Stomach (tissue), 19 donors: ENCODE data around the gene FAM83B. TPM values are rescaled to one million over a fixed set of nuclear protein-coding genes. Genes with fewer than 3 reads are reported as not detected.
A peak's percentile ranks its signal among the peaks of the same experiment; 100 is the strongest.
"Not testable (repeated sequence)": the region's sequence is repeated elsewhere in the genome, so short reads cannot be mapped to it uniquely, and the experiment has no call there.

Experiments used
- DNase-seq, 2 donors: peaks; one replicate each; pipeline versions ENCODE4 v3.0.0 to v3.0.0-alpha.2; 2013 to 2019
- H3K27ac ChIP-seq, 5 donors: fragments of 200-600 bp in 4 of 5; sonication (generic) in 4 of 5; one replicate each; pipeline ENCODE4 v1.5.1; 2013 to 2019; ENCODE audit warnings: mild to moderate bottlenecking in 1 of 5, moderate library complexity in 1 of 5
- H3K27me3 ChIP-seq, 3 donors: fragments of 200-600 bp; sonication (generic); one replicate each; pipeline ENCODE4 v1.5.1; 2017 to 2019; ENCODE audit warnings: mixed run types in 1 of 3
- H3K36me3 ChIP-seq, 4 donors: fragments of 200-600 bp; sonication (generic); 1 replicate in 3 of 4; 2 replicates in 1 of 4; pipeline ENCODE4 v1.5.1; 2016 to 2019
- H3K4me1 ChIP-seq, 4 donors: fragments of 200-600 bp; sonication (generic); one replicate each; pipeline ENCODE4 v1.5.1; 2016 to 2019
- H3K4me3 ChIP-seq, 4 donors: fragments of 200-600 bp; sonication (generic) in 3 of 4; one replicate each; pipeline ENCODE4 v1.5.1; 2016 to 2019; ENCODE audit warnings: mild to moderate bottlenecking in 1 of 4
- H3K9me3 ChIP-seq, 4 donors: fragments of 200-600 bp; sonication (generic); one replicate each; pipeline ENCODE4 v1.5.1; 2016 to 2019
- CTCF ChIP-seq, 7 experiments: fragments of 450-650 bp in 4 of 7; fragments of 200-600 bp in 3 of 7; sonication (generic) in 3 of 7; IDR thresholded peaks; one replicate each; pipeline ENCODE4 v1.5.1; 2016 to 2019; ENCODE audit warnings: antibody characterized with exemption in 7 of 7, control low read depth in 2 of 7, mild to moderate bottlenecking in 1 of 7
- EP300 ChIP-seq: sonication (generic); formaldehyde crosslinking; IDR thresholded peaks from one replicate; pipeline ENCODE4 v1.6.1; 2017; ENCODE audit warnings: antibody characterized with exemption
- POLR2A ChIP-seq, 4 donors: fragments of 450-650 bp; IDR thresholded peaks; one replicate each; pipeline ENCODE4 v1.6.1; 2016; ENCODE audit warnings: antibody characterized with exemption in 4 of 4, control low read depth in 2 of 4, mild to moderate bottlenecking in 1 of 4, moderate library complexity in 1 of 4
- POLR2AphosphoS5 ChIP-seq, 3 donors: sonication (generic); formaldehyde crosslinking; IDR thresholded peaks; one replicate each; pipeline ENCODE4 v1.6.1; 2016; ENCODE audit warnings: antibody characterized with exemption in 3 of 3
- WGBS, 5 donors: extraction: QIAGEN DNeasy Blood & Tissue Kit in 3 of 5; methylation state at CpG; one replicate each; pipeline versions ENCODE4 v1.1.5 to v1.1.7; 2013 to 2018; 5-methylcytosine and 5-hydroxymethylcytosine counted together
- intact Hi-C: fragments of 100-400 bp; cut with DNase I; formaldehyde crosslinking; loops from one replicate; pipeline ENCODE4 v1.15.1; 2023; ENCODE audit warnings: low total_unique reads
- long read RNA-seq, 10 donors: transcript quantifications; one replicate each; lab custom pipeline, GENCODE V29; 2026
- polyA plus RNA-seq, 3 donors: library from polyadenylated mRNA; stranded (reverse); fragments of 200-250 nt; gene quantifications; one replicate each; pipeline ENCODE4 v1.2.3, GENCODE V29; 2013
- total RNA-seq, 5 donors: library from RNA; depleted of rRNA; stranded (reverse); fragments of >200 nt; gene quantifications; one replicate each; pipeline versions ENCODE4 v1.1.0 to v1.2.3, GENCODE V29; 2014 to 2016
- donor health status: healthy with polysubstance abuse.
- donor health status: Bipolar disorder and iron deficiency.
- donor health status: healthy.

FAM83B gene
- total RNA-seq (10 to 100 TPM in 2 of 5 donors, 1 to 10 TPM in 3; 4.5 to 19.3 (median 9.3) TPM), polyA plus RNA-seq (1 to 10 TPM in 1 of 3 donors, under 1 TPM in 2; 0.44 to 1.7 (median 0.92) TPM)
- long read RNA-seq, donor 1, partial matches to known transcripts: 0 of 1 reads
- long read RNA-seq, donor 1, other reads (novel, unspliced or antisense): 0 of 1 reads
- long read RNA-seq, donor 2, partial matches to known transcripts: 0 of 1 reads
- long read RNA-seq, donor 2, other reads (novel, unspliced or antisense): 0 of 1 reads
- long read RNA-seq, donor 3, partial matches to known transcripts: 0 of 1 reads
- long read RNA-seq, donor 3, other reads (novel, unspliced or antisense): 0 of 1 reads
- long read RNA-seq, donor 4: 0 reads
- long read RNA-seq, donor 5, partial matches to known transcripts: 0 of 1 reads
- long read RNA-seq, donor 5, other reads (novel, unspliced or antisense): 0 of 1 reads
- long read RNA-seq, donor 6, partial matches to known transcripts: 0 of 2 reads
- long read RNA-seq, donor 6, other reads (novel, unspliced or antisense): 0 of 2 reads
- long read RNA-seq, donor 7: 0 reads
- long read RNA-seq, donor 8, partial matches to known transcripts: 5 of 9 reads
- long read RNA-seq, donor 8, other reads (novel, unspliced or antisense): 0 of 9 reads
- long read RNA-seq, donor 9, partial matches to known transcripts: 0 of 1 reads
- long read RNA-seq, donor 9, other reads (novel, unspliced or antisense): 0 of 1 reads
- long read RNA-seq, donor 10, partial matches to known transcripts: 0 of 1 reads
- long read RNA-seq, donor 10, other reads (novel, unspliced or antisense): 0 of 1 reads

DNA sequence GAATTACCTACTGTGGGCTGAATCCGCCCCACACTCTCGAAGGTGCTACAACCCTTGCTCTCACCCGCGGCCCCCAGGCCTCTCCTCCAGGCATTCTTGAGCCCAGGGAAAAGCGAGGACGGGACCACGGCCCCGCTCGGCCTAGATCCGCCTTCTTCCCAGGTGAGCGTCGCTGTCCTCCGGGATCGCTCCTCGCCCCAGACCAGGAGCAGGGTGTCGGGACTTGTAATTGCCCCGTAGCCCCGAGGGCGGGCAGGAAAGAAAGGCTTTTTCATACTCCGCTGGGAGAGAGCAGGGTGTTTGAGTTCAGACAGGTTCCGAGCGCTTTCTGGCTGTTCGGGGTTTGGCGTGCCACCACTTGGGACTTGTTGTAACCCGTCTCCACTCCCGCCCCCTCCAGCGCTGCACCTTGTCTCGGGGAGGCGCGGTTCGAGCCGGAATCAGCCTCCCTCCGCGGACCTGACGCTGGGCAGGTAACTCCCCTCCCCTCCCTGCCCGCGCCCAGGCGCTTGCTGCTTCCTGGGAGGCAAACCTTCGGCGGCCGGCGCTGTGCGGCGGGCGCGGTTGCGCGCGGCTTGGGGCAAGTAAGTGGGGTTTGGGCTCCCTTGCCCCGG, at the start of gene FAM83B:
FAM83B (plus strand) TSS at position 529 of the 614 bp plus-strand sequence. CDS start 23,476 bp downstream, outside the sequence.
- intact Hi-C loops: no loop called here
- peaks cover 0 to 36% (median 12%) of the 10 kb centered on the region in 3 donors for H3K27me3 ChIP-seq
- TF ChIP-seq POLR2AphosphoS5 (IDR thresholded peaks at IDR 0.05) (peak in 2 of 3 donors; percentile 50 to 64), CTCF (IDR thresholded peaks at IDR 0.05) (no peak)
- peak within 1 kb of the TSS; percentile 48 to 64 (median 52) for H3K4me3 ChIP-seq
- peak within 1 kb of the TSS; percentile 50 to 84 (median 77) for H3K27ac ChIP-seq
- WGBS, 5 donors: 5 to 10% (median 6%) methylated on average over 27 to 50 of the region's 50 CpGs
- no peaks in the 10 kb centered on the region for H3K36me3 ChIP-seq
- peaks cover 0 to 14% (median 13%) of the 10 kb centered on the region in 4 donors for H3K4me1 ChIP-seq
- peak; percentile 77 to 92 for DNase-seq
- peaks cover 0 to 5% (median 0%) of the 10 kb centered on the region in 4 donors for H3K9me3 ChIP-seq

DNA sequence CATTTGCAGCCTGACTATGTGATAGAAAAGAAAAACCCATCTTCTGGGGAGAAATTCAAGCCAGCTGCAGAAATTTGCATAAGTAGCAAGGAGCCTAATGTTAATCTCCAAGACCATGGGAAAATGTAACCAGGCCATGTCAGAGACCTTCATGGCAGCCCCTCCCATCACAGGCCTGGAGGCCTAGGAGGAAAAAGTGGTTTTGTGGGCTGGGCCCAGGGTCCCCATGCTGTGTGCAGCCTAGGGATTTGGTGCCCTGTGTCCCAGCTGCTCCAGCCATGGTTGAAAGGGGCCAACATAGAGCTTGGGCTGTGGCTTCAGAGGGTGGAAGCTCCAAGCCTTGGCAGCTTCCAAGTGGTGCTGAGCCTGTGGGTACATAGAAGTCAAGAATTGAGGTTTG, 49.7 kb upstream of the FAM83B start:
- H3K27me3 ChIP-seq, DNase-seq, H3K27ac ChIP-seq, H3K4me1 ChIP-seq, H3K9me3 ChIP-seq, H3K4me3 ChIP-seq, H3K36me3 ChIP-seq, intact Hi-C loops: not testable (repeated sequence)

DNA sequence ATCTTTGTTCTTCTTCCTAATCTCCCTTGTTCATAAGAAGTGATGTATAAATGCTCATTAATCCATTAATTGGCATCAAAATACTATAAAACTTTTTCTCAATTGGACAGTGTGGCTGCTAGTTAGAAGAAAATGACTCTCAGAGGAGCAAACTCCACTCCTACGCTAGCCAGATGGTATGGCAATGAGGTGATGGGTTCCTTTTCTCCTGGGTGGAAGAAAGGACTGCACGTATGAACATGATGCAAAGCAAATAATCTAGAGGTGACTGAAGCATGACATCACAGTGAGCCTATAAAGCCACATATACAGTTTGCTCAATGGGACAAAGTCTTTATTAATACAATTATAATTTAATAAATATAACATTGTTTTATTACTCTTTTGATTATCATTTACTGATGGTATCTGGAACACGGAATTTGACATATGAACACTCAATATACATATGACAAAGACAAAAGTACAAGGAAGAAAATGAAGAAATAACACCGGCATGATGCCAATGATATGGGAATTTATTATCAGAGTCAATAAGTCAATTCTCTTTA, 46.4 kb upstream of the FAM83B start:
- Histone ChIP-seq H3K27me3 (no peaks in the 10 kb centered on the region), H3K36me3 (no peaks in the 10 kb centered on the region), H3K4me1 (peaks cover 0 to 5% (median under 1%) of the 10 kb centered on the region in 4 donors), H3K27ac (no peak overlapping the region), H3K9me3 (peaks cover 0 to 8% (median 0%) of the 10 kb centered on the region in 4 donors), H3K4me3 (no peak overlapping the region)
- WGBS, 5 donors: 73 to 76% (median 75%) methylated on average over 4 of the region's 4 CpGs
- DNase-seq: no peak
- TF ChIP-seq EP300: no peak
- TF ChIP-seq CTCF (IDR thresholded peaks at IDR 0.05): no peak
- TF ChIP-seq POLR2AphosphoS5 (IDR thresholded peaks at IDR 0.05): no peak
- TF ChIP-seq POLR2A (IDR thresholded peaks at IDR 0.05): no peak
- intact Hi-C loops: no loop called here

DNA sequence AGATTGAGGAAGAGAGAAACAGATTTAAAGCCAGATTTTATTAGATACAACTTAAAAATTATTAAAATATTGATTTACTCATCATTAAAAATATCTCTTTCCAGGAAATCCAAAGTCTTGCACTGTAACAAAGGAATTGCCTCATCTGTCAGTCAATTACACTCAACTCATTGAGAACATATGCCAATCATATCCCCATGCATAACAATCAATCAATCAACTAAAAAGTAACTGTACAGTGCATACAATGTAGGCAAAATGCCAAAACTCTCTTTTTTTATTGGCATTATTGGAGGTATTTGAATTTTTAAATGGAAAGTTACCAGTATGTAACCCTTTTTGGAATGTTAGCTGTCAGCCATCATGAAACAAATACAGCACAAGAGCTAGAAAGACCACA, 45.3 kb upstream of the FAM83B start:
- H3K4me3 ChIP-seq: no peak overlapping the region
- no peak for DNase-seq
- TF ChIP-seq POLR2A (IDR thresholded peaks at IDR 0.05) (no peak), CTCF (IDR thresholded peaks at IDR 0.05) (no peak), POLR2AphosphoS5 (IDR thresholded peaks at IDR 0.05) (no peak), EP300 (no peak)
- H3K4me1 ChIP-seq: peaks cover 0 to 5% (median 2%) of the 10 kb centered on the region in 4 donors
- H3K9me3 ChIP-seq: peaks cover 0 to 8% (median 0%) of the 10 kb centered on the region in 4 donors
- no peaks in the 10 kb centered on the region for H3K27me3 ChIP-seq
- no peaks in the 10 kb centered on the region for H3K36me3 ChIP-seq
- intact Hi-C loops: no loop called here
- no peak overlapping the region for H3K27ac ChIP-seq
